Tibial nerve (tissue), 4 donors: ENCODE data around the gene CCK. TPM values are rescaled to one million over a fixed set of nuclear protein-coding genes. Genes with fewer than 3 reads are reported as not detected.

ENCODE experiments used
- DNase-seq, 2 donors: peaks; one replicate each; pipeline ENCODE4 v3.0.0-alpha.2; 2019; ENCODE audit warnings: low spot score in 2 of 2
- H3K27ac ChIP-seq, 4 donors: fragments of 200-600 bp; sonication (generic) in 3 of 4; one replicate each; pipeline ENCODE4 v1.5.1; 2017 to 2019; ENCODE audit warnings: mild to moderate bottlenecking in 1 of 4
- H3K27me3 ChIP-seq, 2 donors: fragments of 200-600 bp; sonication (generic) in 1 of 2; one replicate each; pipeline versions ENCODE4 v1.5.1 to v1.6.0; 2017 to 2019
- H3K36me3 ChIP-seq, 3 donors: fragments of 200-600 bp; sonication (generic); one replicate each; pipeline ENCODE4 v1.5.1; 2018 to 2019
- H3K4me1 ChIP-seq, 4 donors: fragments of 200-600 bp; sonication (generic) in 3 of 4; one replicate each; pipeline ENCODE4 v1.5.1; 2017 to 2019
- H3K4me3 ChIP-seq, 4 donors: fragments of 200-600 bp; sonication (generic) in 3 of 4; one replicate each; pipeline ENCODE4 v1.5.1; 2017 to 2019; ENCODE audit warnings: mild to moderate bottlenecking in 1 of 4, moderate library complexity in 1 of 4
- H3K9me3 ChIP-seq, 4 donors: fragments of 200-600 bp; sonication (generic) in 3 of 4; one replicate each; pipeline ENCODE4 v1.5.1; 2017 to 2019
- EP300 ChIP-seq, 2 donors: sonication (generic); formaldehyde crosslinking; IDR thresholded peaks; one replicate each; pipeline ENCODE4 v1.6.1; 2017; ENCODE audit warnings: antibody characterized with exemption in 2 of 2, mild to moderate bottlenecking in 1 of 2
- POLR2A ChIP-seq, 2 donors: fragments of 450-650 bp; IDR thresholded peaks; one replicate each; pipeline ENCODE4 v1.6.1; 2017; ENCODE audit warnings: antibody characterized with exemption in 2 of 2, mild to moderate bottlenecking in 2 of 2, moderate library complexity in 2 of 2
- WGBS, 2 donors: methylation state at CpG; one replicate each; pipeline ENCODE4 v1.1.5; 2018; 5-methylcytosine and 5-hydroxymethylcytosine counted together
- total RNA-seq, 4 donors: library from RNA; depleted of rRNA; stranded (reverse); fragments of >200 nt; gene quantifications; one replicate each; pipeline ENCODE4 v1.1.0, GENCODE V29; 2016
- TF ChIP-seq, protein P1 (sequence below), 5 experiments: fragments of 200-600 bp in 3 of 5; fragments of 450-650 bp in 2 of 5; sonication (generic) in 3 of 5; IDR thresholded peaks; one replicate each; pipeline ENCODE4 v1.5.1; 2016 to 2019; ENCODE audit warnings: antibody characterized with exemption in 5 of 5, mild to moderate bottlenecking in 3 of 5, moderate library complexity in 2 of 5

The CCK gene
- total RNA-seq = not detected

- H3K27ac ChIP-seq = no peak within 1 kb of the TSS
- WGBS, 2 donors = 45 to 48% methylated on average over 16 of the region's 16 CpGs
- H3K27me3 ChIP-seq = peaks cover 2 to 70% of the 10 kb centered on the region in 2 donors
- H3K4me3 ChIP-seq = no peak within 1 kb of the TSS
- H3K36me3 ChIP-seq = no peaks in the 10 kb centered on the region
- no peaks in the 10 kb centered on the region for H3K9me3 ChIP-seq
- no peak for TF ChIP-seq POLR2A (IDR thresholded peaks at IDR 0.05)
- TF ChIP-seq, protein P1, sequence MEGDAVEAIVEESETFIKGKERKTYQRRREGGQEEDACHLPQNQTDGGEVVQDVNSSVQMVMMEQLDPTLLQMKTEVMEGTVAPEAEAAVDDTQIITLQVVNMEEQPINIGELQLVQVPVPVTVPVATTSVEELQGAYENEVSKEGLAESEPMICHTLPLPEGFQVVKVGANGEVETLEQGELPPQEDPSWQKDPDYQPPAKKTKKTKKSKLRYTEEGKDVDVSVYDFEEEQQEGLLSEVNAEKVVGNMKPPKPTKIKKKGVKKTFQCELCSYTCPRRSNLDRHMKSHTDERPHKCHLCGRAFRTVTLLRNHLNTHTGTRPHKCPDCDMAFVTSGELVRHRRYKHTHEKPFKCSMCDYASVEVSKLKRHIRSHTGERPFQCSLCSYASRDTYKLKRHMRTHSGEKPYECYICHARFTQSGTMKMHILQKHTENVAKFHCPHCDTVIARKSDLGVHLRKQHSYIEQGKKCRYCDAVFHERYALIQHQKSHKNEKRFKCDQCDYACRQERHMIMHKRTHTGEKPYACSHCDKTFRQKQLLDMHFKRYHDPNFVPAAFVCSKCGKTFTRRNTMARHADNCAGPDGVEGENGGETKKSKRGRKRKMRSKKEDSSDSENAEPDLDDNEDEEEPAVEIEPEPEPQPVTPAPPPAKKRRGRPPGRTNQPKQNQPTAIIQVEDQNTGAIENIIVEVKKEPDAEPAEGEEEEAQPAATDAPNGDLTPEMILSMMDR (IDR thresholded peaks at IDR 0.05) = no peak
- H3K4me1 ChIP-seq = peaks cover 0 to 28% (median 8%) of the 10 kb centered on the region in 4 donors
- DNase-seq = no peak
These were observed at the start of gene CCK for GRCh38 chr3:42266085-42266484. Gene CCK (minus strand): TSS chr3:42266185. CDS start chr3:42263630, 2,555 bp downstream.

DNA sequence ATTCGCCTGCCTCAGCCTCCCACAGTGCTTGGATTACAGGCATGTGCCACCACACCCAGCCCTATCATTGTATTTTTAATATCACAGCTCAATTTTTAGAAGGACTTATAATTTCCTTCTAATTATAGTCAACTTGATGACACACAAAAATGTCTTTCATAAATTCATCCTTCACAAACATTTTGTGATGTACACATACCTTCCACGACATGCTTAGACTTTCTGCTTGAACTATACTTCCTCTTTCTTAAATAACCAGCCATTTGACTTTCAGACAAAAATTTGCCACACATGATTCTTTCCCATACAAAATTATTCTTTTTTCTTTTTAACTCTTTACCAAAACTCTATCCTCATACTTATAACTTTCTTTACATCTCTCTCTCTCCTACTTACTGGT is 48.4 kb upstream of the CCK start:
- TF ChIP-seq EP300 (IDR thresholded peaks at IDR 0.05) = no peak
- no peak for TF ChIP-seq POLR2A (IDR thresholded peaks at IDR 0.05)
- TF ChIP-seq, protein P1 (IDR thresholded peaks at IDR 0.05) = no peak
- WGBS, 2 donors = 57 to 61% methylated on average over 2 of the region's 2 CpGs
- DNase-seq = no peak

DNA sequence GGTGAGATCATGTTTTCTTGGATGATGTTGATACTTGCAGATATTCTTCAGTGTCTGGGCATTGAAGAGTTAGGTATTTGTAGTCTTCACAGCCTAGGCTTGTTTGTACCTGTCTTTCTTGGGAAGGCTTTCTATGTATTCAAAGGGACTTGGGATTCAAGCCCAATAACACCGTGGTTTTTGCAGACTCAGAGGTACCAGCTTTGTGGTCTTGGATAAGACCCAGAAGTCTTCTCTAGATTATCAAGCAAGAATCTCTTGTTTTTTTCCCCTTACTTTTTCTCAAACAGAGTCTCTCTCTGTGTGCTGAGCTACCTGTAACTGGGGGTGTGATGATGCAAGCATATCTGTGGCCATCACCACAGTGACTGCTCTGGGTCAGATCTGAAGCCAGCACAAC is 42.7 kb upstream of the CCK start:
- TF ChIP-seq POLR2A (IDR thresholded peaks at IDR 0.05) (no peak), EP300 (IDR thresholded peaks at IDR 0.05) (no peak)
- TF ChIP-seq, protein P1 (IDR thresholded peaks at IDR 0.05) = no peak
- Histone ChIP-seq H3K4me1 (no peaks in the 10 kb centered on the region), H3K9me3 (no peaks in the 10 kb centered on the region), H3K27ac (no peak overlapping the region), H3K27me3 (no peaks in the 10 kb centered on the region), H3K4me3 (no peak overlapping the region), H3K36me3 (no peaks in the 10 kb centered on the region)
- WGBS, 2 donors = 84 to 88% methylated on average over 1 of the region's 1 CpG
- DNase-seq = no peak

More for the DNA sequence above, 48.4 kb upstream of the CCK start:
- Histone ChIP-seq H3K27ac (no peak overlapping the region), H3K36me3 (no peaks in the 10 kb centered on the region), H3K9me3 (peaks cover 0 to 31% (median 10%) of the 10 kb centered on the region in 4 donors), H3K4me1 (no peaks in the 10 kb centered on the region), H3K4me3 (no peak overlapping the region), H3K27me3 (no peaks in the 10 kb centered on the region)

DNA sequence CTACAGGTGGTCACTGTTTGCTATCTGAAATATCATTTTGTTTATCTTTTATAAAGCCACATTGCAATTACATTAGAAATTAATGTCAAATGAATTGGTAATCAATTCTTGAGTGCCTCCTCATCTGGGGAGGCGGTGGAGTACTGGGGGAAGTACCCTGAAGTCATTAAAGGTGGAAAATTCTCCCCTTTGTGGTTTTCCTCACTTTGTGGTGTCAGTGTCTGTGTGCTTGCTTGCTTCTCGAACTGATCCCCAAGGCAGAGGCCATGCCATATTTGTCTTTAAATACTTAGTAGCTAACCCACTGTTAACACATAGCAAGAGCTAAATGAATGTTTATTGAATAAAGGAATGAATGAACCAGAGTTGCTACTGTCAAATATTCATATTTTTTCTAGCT is 40.5 kb upstream of the CCK start:
- no peak for DNase-seq
- TF ChIP-seq POLR2A (IDR thresholded peaks at IDR 0.05) = no peak
- no peak for TF ChIP-seq EP300 (IDR thresholded peaks at IDR 0.05)
- TF ChIP-seq, protein P1 (IDR thresholded peaks at IDR 0.05) = no peak
- Histone ChIP-seq H3K36me3 (no peaks in the 10 kb centered on the region), H3K27me3 (no peaks in the 10 kb centered on the region), H3K9me3 (no peaks in the 10 kb centered on the region), H3K27ac (no peak overlapping the region), H3K4me3 (no peak overlapping the region), H3K4me1 (no peaks in the 10 kb centered on the region)
- WGBS, 2 donors = 63 to 67% methylated on average over 2 of the region's 2 CpGs

- H3K4me3 ChIP-seq = no peak overlapping the region
- DNase-seq = no peak
- WGBS, 2 donors = 38 to 48% methylated on average over 3 of the region's 3 CpGs
- no peak overlapping the region for H3K27ac ChIP-seq
- H3K9me3 ChIP-seq = no peaks in the 10 kb centered on the region
- no peaks in the 10 kb centered on the region for H3K27me3 ChIP-seq
- H3K4me1 ChIP-seq = no peaks in the 10 kb centered on the region
- TF ChIP-seq, protein P1 (IDR thresholded peaks at IDR 0.05) = no peak
- TF ChIP-seq EP300 (IDR thresholded peaks at IDR 0.05) (no peak), POLR2A (IDR thresholded peaks at IDR 0.05) (no peak)
- no peaks in the 10 kb centered on the region for H3K36me3 ChIP-seq
These were observed 37.1 kb upstream of the CCK start for GRCh38 chr3:42302924-42303634.
